HG02943 (cell line): Measurements from ENCODE around the gene GID4.

ENCODE experiments used
- ATAC-seq: cut with Tn5 transposase; IDR thresholded peaks from one replicate; pipeline ENCODE4 v1.9.1; 2021; ENCODE audit warnings: mild to moderate bottlenecking, low read depth, moderate library complexity; ENCODE audit not compliant: unreplicated experiment

The GID4 gene

DNA sequence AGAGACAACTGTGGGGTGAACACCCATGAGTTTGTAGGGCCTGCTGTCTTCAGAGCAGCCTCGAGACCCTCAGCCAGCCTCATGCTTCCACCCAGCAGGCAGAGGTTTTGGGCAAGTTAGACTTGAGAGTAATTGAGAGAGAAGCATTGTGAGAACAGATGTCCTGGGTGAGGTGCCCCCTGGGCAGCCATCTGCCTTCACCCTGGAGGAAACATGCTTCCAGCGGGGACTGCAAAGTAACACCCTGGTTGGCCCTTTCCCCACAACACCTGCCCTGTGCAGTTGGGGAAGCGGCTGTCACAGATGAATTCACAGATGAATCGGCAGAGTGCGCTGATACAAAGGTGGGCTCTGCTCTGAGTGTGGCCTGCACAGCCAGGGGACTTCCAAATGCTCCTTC lies 23.6 kb upstream of the GID4 start:
- ATAC-seq, result no peak

DNA sequence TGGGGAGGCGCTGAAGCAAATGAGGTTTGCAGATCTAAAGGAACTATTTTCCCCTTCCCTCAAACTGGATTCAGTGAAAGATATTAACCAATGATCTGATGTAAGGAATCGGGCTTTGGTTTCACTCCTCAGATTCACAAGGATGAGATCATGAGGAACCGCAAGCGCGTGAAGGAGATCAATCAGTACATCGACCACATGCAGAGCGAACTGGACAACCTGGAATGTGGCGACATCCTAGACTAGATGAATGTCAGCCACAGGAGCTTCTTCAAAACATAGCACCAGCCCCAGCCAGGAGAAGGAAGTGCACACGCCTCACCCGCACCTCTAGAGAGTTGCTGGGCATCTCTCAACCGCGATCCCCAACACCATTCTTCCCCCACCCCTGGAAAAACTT lies 22.8 kb upstream of the GID4 start:
- ATAC-seq, result no peak

DNA sequence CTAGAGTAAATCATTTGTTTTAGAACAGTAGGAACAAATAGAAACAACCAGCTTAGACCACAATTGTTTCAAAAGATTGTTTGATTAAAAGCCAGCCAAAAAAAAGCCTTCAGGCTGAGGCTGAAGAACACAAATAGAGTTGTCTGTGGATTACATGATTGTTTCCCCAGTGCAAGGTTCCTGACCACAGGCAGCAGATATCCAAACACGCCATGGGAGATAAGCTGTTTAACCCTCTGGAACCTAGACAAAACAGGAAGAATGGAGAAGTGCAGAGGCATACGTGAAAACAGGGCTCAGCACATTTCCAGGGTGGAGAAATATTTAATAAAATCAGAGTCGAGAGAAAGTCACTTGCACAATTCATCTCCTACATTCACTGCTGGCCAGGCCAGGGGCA lies 21.2 kb upstream of the GID4 start:
- ATAC-seq, result no peak

DNA sequence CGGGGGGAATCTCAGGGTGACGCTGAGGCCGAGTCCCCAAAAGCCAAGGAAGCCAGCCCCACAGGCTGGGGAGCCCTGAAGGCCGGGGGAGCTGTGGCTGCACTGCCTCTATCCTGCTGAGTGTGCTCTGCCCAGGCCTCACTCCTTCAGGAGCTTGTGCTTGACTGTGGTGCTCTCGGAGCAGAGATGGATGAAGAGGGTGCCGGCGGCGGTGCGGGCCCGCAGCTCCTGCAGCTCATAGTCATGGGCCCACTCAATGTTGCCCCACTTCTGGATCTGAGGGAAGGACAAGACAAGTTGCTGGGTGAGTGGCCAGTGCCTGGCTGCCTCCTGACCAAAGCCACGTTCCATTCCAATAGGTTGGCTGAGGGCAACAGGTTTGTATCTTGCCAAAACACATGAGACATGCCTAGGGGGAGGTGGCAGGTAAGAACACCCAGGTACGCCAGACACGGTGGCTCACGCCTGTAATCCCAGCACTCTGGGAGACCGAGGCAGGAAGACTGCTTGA lies 20.7 kb upstream of the GID4 start:
- no peak for ATAC-seq

DNA sequence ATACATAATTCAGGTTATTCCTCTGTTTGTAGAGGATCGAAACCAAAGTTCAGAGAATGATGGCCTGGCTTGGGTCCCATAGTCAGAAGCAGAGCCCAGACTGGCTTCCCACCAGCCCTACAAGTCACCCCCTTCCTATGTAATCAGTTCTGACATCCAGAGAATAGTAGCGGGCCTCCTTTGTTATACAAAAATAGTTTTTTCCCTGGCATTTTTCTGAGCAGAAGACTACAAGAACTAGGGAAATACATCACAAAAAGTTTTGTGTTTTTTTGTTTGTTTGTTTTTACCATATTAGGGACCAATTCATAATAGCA lies 19.4 kb upstream of the GID4 start:
- no peak for ATAC-seq

DNA sequence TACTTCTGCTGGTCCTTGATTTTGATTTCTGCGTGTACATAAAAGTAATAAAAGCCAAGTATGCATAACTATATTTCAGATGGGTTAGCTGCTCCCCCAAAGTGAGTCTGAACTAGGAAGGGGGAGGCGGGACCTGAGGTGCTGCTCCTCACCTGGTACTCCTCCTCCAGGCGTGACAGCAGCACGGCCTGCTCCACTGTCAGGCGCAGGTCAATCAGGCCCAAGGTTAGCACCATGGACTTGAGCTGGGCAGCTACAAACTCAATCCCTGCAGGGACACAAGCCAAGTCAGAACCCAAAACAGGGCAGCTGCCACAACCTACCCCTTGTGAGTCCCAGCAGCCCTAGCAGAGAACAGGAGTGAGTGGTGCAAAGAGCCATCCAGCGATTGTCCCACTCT lies 18.2 kb upstream of the GID4 start:
- ATAC-seq, result no peak

DNA sequence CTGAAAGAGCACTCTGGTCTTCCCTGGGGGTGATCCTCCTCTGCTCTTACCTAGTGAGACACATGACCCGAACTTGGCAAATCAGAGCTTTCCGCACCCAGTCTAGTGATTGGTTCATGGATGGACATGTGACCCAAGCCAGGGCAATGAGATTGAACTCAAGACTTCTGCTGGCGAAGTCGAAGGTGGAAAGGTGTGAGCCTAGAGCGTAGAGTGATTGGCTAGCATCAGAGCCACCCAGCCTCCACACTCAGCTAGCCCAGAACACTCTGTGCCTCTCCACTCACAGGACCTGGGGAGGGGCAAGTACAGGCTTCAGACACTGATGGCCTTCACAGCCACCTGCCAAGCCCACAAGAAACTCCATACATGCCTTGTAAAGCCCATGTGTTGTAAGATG lies 17.8 kb upstream of the GID4 start:
- ATAC-seq, result no peak

DNA sequence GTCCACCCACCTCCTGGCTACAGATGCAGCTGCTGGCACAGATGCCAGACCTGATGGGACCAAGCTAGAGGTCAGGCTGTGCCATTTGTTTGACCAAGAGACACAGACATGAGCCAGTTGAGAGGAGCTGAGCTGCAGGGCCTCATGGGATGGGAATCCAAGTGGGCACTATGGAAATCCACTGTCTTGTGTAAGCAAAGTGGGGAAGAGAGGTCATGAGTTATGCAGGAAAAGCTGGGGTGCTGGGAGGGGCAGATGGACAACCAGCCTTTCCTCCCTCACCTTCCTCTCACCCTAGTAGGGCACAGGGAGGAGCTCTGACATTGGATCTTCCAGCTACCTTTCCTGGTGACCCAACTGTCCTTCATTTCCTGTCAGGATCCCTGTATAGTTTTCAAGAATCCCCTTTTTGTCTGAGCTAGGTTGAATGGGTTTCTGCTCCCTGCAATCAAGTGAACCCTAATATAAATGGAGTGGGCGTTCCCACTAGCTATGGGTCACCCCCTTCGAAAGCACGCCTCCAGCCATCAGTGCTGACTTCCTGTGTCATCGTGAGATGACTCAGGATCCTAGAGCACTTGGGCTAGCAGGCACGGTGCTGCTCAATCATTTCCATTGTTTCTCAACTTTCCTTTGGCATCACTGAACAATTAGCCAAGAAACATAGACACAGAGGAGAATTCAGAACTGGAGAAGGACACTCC lies 13.8 kb upstream of the GID4 start:
- no peak for ATAC-seq

DNA sequence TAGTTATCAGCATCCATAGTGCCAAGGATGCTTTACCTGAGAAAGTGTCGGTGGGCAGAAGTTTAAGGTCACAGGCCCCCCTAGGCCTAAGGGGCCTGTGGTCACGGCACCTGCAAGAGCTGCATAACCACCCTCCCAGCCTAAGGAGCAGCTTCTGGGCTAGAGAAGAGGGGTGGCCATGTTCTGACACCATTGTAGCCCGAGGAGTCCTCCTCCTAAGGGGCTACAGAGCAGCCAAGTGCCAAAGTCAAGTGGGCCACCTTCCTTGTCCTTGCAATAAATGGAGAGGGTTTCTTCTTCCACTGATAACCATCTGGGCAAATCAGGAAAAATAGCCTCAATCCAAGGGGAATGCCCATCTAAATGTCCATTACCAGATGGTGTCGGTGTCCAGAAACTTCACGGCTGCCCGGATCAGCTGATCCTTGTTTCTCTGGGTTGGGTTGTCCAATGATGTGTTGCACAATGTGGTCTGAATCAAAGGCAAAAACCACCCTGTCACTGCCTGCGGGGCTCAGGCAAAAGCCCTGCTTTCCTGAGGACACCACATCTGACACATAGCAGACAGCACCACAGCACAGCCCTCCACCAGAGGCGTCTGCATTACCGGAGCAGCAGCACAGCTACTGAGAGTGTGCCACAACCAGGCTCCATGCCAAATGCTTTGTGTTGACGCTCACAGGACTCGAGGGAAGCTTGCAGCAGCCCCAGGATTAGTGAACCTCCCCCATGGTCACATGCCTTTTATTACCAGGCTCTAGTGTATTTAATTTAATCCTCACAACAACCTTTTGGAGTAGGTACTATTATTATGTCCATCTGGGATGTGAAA lies 13.0 kb upstream of the GID4 start:
- ATAC-seq, result no peak

DNA sequence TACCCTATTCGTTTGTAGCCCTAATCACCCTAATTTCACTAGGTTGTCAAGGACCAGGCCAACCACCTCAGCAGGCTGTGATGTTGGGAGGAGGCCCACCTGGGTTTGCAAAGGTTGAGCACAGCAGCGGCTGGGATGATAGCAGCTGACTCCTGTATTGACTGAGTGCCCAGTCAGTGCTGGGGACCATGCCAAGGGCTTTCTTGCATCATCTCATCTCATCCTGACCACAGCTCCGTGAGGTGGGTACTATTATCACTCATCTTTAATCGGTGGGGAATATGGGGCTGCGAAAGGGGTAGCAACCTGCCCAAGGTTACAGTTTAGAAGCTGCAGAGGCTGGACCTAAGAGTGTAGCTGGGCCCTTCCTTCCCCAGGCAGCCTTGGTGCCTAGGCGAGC lies 11.9 kb upstream of the GID4 start:
- ATAC-seq, result no peak

DNA sequence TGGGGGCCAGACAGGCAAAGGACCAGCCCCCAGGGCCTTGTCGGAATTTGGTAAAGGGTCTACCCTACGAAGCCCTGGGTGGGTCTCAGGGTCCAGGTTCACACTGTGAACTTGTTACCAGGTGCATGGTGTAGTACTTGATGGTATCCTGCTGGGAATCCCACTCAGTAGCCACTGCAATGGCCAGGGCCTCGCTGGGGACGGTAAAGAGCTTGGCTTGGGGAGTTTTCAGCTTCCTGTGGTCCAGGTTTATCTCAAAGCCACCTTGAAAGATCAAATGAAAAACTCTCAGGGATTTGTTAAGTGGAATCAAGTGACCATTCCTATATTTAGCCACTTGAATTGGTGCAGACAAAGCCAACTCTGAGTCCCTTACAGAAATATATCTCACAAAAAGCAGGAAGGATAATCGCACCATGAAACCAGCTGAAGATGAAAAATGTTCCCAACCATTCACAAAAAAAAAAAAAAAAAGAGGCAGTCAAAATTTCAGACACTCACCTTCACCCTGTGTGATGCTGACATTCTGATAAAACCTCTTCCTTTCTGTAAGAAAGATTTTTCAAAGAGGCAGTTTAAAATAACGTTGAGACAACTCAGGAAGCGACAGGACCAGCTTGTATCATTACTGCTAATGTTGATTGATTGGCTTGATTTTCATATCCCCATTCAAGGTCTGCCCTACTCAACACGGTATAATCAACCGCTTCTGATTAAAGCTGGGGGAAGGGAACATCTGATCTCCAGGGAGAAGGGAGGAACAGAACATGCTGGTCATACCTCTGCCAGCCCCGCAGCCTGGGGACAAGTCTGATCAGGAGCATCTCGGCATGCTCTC lies 10.9 kb upstream of the GID4 start:
- ATAC-seq, result no peak

DNA sequence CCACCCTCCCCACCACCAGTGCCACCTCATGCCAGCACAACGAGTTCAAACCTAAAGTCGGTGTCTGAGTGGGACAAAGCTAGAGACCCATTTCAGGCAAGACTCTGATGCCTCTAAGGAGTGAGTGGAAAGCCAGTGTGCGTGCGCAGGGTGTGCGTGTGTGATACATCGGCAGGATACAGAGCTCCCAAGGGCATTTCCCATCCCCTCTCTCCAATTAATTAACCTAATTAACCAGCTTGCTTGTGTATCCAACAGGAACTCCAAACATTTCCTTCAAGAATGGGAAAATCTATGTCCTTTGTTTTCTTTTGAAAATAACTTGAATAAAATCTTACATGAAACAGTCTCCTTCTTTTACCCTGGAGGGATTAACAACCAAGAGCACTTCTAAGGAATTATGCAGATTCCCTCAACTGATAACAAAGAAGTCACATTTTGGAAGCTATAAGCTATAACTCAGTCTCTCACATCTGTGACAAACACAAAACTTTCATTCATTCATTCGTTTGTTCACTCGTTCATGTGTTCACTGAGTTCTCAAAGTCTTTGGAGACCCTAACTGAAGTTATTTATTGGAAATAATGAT lies 10.2 kb upstream of the GID4 start:
- no peak for ATAC-seq

DNA sequence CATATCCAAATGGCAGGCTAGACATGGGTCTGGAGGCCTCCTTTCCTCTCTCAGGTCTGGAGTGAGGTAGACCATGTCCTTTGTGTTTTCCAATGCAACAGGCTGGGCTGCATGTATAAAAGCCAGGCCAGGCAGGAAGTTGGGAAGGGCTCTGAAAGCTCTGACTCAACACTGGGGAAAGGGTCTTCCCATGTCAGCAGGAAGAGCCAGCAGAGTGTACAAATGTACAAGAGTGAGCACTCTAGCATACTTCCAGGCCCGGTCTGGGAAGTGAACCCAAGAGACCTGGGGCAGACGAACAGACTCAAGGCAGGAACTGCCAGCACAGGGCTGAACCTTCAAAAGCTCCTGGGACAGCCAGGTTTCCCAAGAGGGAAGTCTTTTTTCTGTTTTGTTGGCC lies 7.3 kb upstream of the GID4 start:
- ATAC-seq, result no peak

DNA sequence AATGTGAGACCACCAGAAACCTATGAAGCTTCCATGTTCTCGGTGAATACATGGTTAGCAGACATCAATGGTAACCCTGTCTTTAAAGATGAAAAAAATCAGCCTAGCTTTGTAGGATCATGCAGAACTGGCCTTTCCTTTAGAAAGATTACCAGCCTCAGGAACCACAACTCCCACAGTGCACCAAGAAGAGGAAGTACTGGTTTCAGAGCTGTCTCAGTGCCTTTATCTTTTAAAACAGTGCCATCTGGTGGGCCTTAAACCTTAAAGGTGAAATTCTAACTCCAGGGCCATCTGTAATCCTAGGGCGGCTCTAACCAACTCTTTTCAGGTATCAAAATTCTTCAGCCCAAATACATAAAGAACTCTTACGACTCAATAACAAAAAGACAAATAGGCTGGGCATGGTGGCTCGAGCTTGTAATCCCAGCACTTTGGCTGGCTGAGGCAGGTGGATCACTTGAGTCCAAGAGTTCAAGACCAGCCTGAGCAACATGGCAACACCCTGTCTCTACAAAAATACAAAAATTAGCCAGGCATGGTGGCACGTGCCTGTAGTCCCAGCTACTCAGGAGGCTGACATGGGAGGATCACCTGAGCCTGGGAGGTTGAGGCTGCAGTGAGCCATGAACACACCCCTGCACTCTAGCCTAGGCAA lies 5.6 kb upstream of the GID4 start:
- ATAC-seq, result peak; percentile 54

DNA sequence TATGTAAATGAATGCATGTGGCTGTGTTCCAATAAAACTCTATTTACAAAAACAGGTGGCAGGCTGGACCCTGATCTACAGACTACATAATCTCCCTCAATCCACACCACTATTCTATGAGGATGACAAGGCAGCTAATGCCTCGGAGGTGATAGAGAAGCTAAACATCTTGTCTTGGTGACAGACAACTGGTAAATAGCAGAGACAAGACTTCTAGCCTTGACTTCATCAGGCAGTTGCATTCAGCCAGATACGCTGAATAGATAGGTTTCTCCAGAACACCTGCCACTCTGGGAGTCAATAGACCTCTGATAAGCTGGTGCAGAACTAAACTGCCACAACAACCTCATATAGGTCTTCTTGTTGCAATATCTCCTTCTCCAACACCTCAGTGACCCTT lies 3.5 kb upstream of the GID4 start:
- no peak for ATAC-seq

DNA sequence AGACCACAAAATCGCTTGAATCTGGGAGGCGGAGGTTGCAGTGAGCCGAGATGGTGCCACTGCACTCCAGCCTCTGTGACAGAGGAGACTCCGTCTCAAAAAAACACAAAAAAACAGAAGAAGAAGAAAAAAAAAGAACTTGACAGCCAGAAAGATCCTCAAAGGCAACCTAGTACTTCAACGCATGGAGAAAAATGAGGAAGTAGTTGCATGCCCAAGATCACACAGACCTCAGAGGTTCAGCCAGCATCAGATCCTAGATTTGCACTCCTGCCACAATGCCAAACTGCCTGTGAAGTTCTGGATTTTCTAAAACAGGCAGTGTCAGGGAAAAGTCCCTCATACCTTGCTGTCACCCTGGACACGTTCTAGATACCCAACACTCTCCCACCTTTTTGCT lies 1.7 kb upstream of the GID4 start:
- ATAC-seq, result no peak

DNA sequence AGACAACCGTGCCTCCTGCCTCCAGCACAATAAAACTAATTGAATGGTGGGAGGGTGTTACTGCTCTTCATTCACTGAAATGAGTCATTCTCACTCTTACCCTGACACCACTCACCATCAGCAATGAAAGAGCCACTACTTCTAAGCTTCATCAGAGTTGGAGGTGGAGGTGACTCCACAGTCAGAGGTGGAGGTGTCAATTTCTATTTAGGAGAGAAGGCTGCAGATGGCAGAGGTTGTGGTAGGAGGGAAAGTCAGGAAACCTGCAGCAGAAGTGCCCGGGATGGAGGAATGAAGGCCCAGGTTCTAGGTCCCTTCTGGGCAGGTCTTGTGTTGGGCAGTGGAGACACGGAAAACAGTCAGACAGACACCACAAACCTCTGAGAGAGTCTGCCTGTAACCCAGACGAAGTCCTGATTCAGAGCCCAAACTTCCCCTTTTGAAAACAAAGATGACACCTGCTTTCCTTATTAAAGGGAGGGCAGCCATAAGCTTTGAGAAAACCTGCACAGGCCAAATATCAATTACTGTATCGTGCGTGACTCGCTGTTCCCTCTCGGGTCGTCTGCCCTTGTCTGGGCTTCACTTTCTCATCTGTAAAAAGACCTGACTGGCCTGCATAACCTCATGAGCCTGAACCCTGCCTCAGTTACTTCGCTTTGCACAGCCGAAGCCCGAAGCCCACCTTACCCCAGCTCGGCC lies 908 bp upstream of the GID4 start:
- peak; percentile 3 for ATAC-seq

DNA sequence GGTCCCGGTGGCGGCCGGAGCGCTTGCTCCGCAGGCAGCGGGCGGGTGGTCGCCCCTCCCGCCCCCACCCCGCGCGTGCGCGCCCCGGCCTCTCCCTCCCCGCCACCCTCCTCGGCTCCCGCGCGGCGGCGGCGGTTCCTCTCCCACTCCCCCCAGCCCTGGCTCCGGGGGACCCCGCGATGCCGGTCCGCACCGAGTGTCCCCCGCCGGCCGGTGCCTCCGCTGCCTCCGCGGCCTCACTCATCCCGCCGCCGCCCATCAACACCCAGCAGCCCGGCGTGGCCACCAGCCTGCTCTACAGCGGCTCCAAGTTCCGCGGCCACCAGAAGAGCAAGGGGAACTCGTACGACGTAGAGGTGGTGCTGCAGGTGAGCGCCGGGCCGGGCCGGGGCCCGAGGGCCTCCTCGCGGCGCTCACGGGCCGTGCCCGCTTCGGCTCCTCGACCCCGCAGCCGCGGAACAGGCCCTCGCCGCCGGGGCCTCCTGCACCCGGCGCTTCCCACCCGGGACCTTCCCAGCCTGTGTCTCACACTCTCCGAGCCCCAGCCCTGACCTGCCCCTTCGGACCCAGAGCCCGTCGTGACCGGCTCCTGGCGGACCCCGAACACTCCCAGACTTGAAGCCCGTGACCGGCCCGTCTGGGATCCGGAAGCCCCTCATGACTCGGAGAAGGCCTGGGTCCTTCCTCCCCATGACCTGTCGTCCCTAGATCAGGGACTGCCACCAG lies 490 bp downstream of the GID4 start:
- peak; percentile 30 for ATAC-seq

DNA sequence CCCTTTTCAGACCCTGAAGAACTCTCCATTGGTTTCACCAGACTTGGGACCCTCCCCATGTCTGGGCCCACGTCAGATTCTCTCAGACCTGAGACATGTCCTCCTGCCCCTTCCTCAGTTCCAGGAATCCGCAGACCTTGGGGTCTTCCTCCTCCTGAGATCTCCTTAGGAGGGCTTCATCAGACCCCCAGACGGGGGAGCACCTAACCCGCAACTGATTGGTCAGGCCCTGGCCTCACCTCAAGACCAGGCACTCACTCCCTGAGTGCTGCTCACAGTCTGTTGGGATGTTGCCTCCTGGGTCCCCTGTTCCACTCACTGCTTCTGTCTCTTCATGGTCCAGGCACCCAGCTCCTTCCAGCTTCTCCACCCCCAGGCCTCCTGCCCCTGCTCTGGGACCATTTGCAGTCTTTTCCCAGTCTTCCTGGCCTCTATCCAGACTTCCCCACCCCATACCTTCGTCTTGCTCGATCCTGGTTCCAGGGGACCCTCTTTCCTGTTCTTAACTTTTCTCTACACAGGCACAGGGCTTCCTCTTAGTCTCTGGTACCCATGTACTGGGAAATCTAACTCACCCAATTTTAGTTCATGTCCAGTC lies 1.2 kb downstream of the GID4 start:
- no peak for ATAC-seq
